WERI-Rb-1 (cell line): Measurements from ENCODE around the gene DCXR.
A peak's percentile ranks its signal among the peaks of the same experiment; 100 is the strongest.

Source experiments
- DNase-seq: peaks from one replicate; pipeline ENCODE4 v3.0.0-alpha.2; 2020
- H3K27ac ChIP-seq: fragments of 250-450 bp; sonication (Bioruptor Pico); 2 replicates; pipeline ENCODE4 v1.5.1; 2020; ENCODE audit warnings: mild to moderate bottlenecking, moderate library complexity
- H3K27me3 ChIP-seq: fragments of 250-450 bp; sonication (Bioruptor Pico); 2 replicates; pipeline ENCODE4 v1.5.1; 2021; ENCODE audit warnings: mild to moderate bottlenecking, low read depth, moderate library complexity; ENCODE audit not compliant: insufficient read depth, severe bottlenecking
- H3K36me3 ChIP-seq: fragments of 250-450 bp; sonication (Bioruptor Pico); 2 replicates; pipeline ENCODE4 v1.5.1; 2020; ENCODE audit warnings: mild to moderate bottlenecking, moderate library complexity
- H3K4me3 ChIP-seq: 2 replicates; pipeline ENCODE4 v1.5.1; 2011; ENCODE audit warnings: low read depth, mild to moderate bottlenecking, control low read depth, low read length
- H3K9me3 ChIP-seq: fragments of 250-450 bp; sonication (Bioruptor Pico); 2 replicates; pipeline ENCODE4 v1.5.1; 2021; ENCODE audit warnings: mild to moderate bottlenecking, moderate library complexity; ENCODE audit not compliant: severe bottlenecking
- CTCF ChIP-seq: IDR thresholded peaks from 2 replicates; pipeline ENCODE4 v1.5.1; 2011; ENCODE audit warnings: low read depth, mild to moderate bottlenecking, control low read depth, inconsistent platforms, low read length

DCXR gene

GRCh38 chr17:82030470-82031302 lies 6.8 kb downstream of the DCXR start:
- peak; percentile 94 for DNase-seq

GRCh38 chr17:82029990-82030469 lies 7.5 kb downstream of the DCXR start:
- no peaks in the 10 kb centered on the region for H3K27me3 ChIP-seq
- no peaks in the 10 kb centered on the region for H3K9me3 ChIP-seq
- peaks cover 42% of the 10 kb centered on the region for H3K36me3 ChIP-seq
- no peak overlapping the region for H3K4me3 ChIP-seq
- DNase-seq: no peak
- no peak for TF ChIP-seq CTCF
- peak overlapping the region; percentile 26 for H3K27ac ChIP-seq

More at GRCh38 chr17:82030470-82031302, 6.8 kb downstream of the DCXR start:
- Histone ChIP-seq H3K27ac (peak overlapping the region; percentile 73), H3K4me3 (peak overlapping the region; percentile 76), H3K9me3 (no peaks in the 10 kb centered on the region), H3K36me3 (peaks cover 46% of the 10 kb centered on the region), H3K27me3 (no peaks in the 10 kb centered on the region)
- peak; percentile 98 for TF ChIP-seq CTCF

GRCh38 chr17:82029391-82029790 lies 8.1 kb downstream of the DCXR start:
- DNase-seq: no peak
- H3K9me3 ChIP-seq: no peaks in the 10 kb centered on the region
- no peak for TF ChIP-seq CTCF
- peaks cover 41% of the 10 kb centered on the region for H3K36me3 ChIP-seq
- no peak overlapping the region for H3K27ac ChIP-seq
- no peaks in the 10 kb centered on the region for H3K27me3 ChIP-seq
- no peak overlapping the region for H3K4me3 ChIP-seq

- H3K27me3 ChIP-seq: no peaks in the 10 kb centered on the region
- no peak for TF ChIP-seq CTCF
- H3K9me3 ChIP-seq: no peaks in the 10 kb centered on the region
- DNase-seq: no peak
- H3K4me3 ChIP-seq: no peak overlapping the region
- H3K27ac ChIP-seq: no peak overlapping the region
- H3K36me3 ChIP-seq: peaks cover 37% of the 10 kb centered on the region
These were observed 8.5 kb downstream of the DCXR start for GRCh38 chr17:82028966-82029365.

GRCh38 chr17:82028246-82028645 lies 9.3 kb downstream of the DCXR start:
- H3K4me3 ChIP-seq: no peak overlapping the region
- DNase-seq: no peak
- TF ChIP-seq CTCF: no peak
- H3K9me3 ChIP-seq: no peaks in the 10 kb centered on the region
- peaks cover 34% of the 10 kb centered on the region for H3K36me3 ChIP-seq
- H3K27ac ChIP-seq: no peak overlapping the region
- no peaks in the 10 kb centered on the region for H3K27me3 ChIP-seq
